ENCODE data around the gene CTNNBL1. TPM values are rescaled to one million over a fixed set of nuclear protein-coding genes. Genes with fewer than 3 reads are reported as not detected.

Gene CTNNBL1
- polyA plus RNA-seq, 1 of the 3 experiments (the other 2 are of a cell fraction) = 29.5 TPM

DNA sequence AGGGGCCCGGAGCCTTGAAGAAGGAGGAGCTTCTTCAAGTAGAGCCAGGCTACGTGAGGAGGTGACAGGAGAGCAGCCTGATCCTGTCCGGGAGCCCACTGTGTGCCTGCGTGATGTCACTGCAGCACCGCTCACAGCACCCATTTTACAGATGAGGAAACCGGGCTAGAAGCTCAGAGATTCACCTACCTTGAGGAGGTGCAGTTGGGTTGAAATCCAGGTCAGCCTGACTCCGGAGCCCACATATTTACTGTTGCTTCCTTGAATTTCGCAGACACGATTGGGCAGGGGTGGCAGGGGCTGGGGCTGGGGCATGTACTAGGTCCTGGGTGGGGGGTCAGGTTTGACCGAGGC lies 221.6 kb downstream of the CTNNBL1 start:
- no peaks in the 10 kb centered on the region for H3K9me3 ChIP-seq
- H3K27me3 ChIP-seq (ENCODE audit: insufficient read depth) = peaks cover 8% of the 10 kb centered on the region; the same call in 1 of the 2 replicates
- H3K79me2 ChIP-seq (ENCODE audit: insufficient read depth) = no peaks in the 10 kb centered on the region
- H3K4me2 ChIP-seq = no peak overlapping the region
- POLR2A ChIA-PET = interaction anchor here (0.7 to 1.3 kb wide), 3 partner anchors 72 to 79 kb away, joined by 3 to 12 read pairs (median 4); no protein-coding TSS in a partner anchor
- 91% methylated on average over 6 of the region's 10 CpGs for WGBS (ENCODE audit: low lambda C conversion rate)
- DNase-seq = no peak
- no peaks in the 10 kb centered on the region for H3K36me3 ChIP-seq (replicated peaks in 1 of 2; ENCODE audit: control insufficient read depth in 1 of 2, insufficient read depth in 2 of 2, low read length in 1 of 2)
- H3K9ac ChIP-seq = no peak overlapping the region
- H3F3A ChIP-seq (replicated peaks; ENCODE audit: insufficient read depth) = no peaks in the 10 kb centered on the region
- H3K27ac ChIP-seq (ENCODE audit: low read depth in 2 of 2, low read length in 1 of 2) = no peak overlapping the region
- peaks cover 14 to 48% of the 10 kb centered on the region in 2 experiments; a peak in 2 of 4 replicates for H3K4me1 ChIP-seq (ENCODE audit: control insufficient read depth in 1 of 2, insufficient read depth in 2 of 2, low read depth in 1 of 2, low read length in 1 of 2)
- TF ChIP-seq JUND (IDR thresholded peaks at IDR 0.05) (no peak), CHD2 (IDR thresholded peaks at IDR 0.05; ENCODE audit: low read length, partially characterized antibody) (no peak)
- no peak overlapping the region for H2AFZ ChIP-seq (ENCODE audit: low read depth)
- CTCF ChIA-PET = interaction anchor here (0.7 to 2.5 kb wide), 9 partner anchors 13 to 351 kb away, joined by 3 to 12 read pairs (median 4); partner anchors contain the start of gene VSTM2L
- no peaks in the 10 kb centered on the region for H4K20me1 ChIP-seq (ENCODE audit: insufficient read depth)
- H3K9me2 ChIP-seq = no peaks in the 10 kb centered on the region
- no peak overlapping the region for H3K4me3 ChIP-seq (ENCODE audit: low read depth in 2 of 2, low read length in 1 of 2)

DNA sequence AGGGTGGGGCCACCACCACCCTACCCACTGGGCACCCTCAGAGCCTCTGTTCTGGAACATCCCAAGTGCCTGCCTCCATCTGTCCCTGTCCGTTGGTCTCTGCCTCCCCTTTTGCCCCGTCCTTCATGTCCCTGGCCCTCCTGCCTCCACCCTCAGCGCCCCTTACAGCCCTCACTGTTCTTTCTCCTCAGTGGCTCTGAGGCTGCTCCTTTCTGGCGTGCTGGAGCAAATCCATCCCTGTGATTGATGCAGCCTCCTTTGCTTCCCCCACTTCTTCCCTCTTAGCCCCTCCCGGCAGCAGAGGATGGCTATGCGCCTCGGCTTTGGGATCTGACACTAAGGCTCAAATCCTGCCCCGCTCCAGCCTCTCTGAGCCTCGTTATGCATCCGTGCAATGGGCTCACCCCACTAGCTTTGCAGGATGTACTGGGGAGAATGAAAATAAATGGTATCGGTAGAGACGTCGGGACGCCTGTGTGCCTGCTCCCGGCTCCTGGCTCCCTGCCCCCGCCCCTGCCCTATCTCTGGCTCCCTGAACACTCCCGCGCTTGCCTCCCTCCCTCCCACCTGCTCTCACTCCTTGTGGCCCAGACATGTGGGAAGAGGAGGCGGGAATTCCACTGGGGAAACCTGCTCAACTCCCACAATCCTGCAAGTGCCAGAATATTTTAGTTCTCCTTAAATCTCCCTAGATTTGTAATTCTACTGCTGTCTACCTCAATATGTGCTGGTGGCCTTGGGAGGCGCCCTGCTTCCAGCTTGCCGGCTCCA lies 222.2 kb downstream of the CTNNBL1 start:
- ChIA-PET POLR2A (no interaction called here), CTCF (interaction anchor here (0.9 to 2.5 kb wide), 5 partner anchors 14 to 352 kb away, joined by 3 to 12 read pairs (median 4); partner anchors contain the start of gene VSTM2L)
- H3K27me3 ChIP-seq (ENCODE audit: insufficient read depth) = peaks cover 8% of the 10 kb centered on the region; the same call in 1 of the 2 replicates
- H3K4me2 ChIP-seq = no peak overlapping the region
- H3K4me1 ChIP-seq (ENCODE audit: control insufficient read depth in 1 of 2, insufficient read depth in 2 of 2, low read depth in 1 of 2, low read length in 1 of 2) = peaks cover 14 to 54% of the 10 kb centered on the region in 2 experiments; a peak in 3 of 4 replicates
- H3K27ac ChIP-seq (ENCODE audit: low read depth in 2 of 2, low read length in 1 of 2) = no peak overlapping the region
- no peaks in the 10 kb centered on the region for H3K79me2 ChIP-seq (ENCODE audit: insufficient read depth)
- H4K20me1 ChIP-seq (ENCODE audit: insufficient read depth) = no peaks in the 10 kb centered on the region
- no peaks in the 10 kb centered on the region for H3K36me3 ChIP-seq (replicated peaks in 1 of 2; ENCODE audit: control insufficient read depth in 1 of 2, insufficient read depth in 2 of 2, low read length in 1 of 2)
- H3K9ac ChIP-seq = no peak overlapping the region
- no peaks in the 10 kb centered on the region for H3K9me2 ChIP-seq
- TF ChIP-seq, protein P1, sequence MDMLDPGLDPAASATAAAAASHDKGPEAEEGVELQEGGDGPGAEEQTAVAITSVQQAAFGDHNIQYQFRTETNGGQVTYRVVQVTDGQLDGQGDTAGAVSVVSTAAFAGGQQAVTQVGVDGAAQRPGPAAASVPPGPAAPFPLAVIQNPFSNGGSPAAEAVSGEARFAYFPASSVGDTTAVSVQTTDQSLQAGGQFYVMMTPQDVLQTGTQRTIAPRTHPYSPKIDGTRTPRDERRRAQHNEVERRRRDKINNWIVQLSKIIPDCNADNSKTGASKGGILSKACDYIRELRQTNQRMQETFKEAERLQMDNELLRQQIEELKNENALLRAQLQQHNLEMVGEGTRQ (IDR thresholded peaks at IDR 0.05; ENCODE audit: borderline replicate concordance, low read depth, low read length) = no peak
- TF ChIP-seq, protein P2, sequence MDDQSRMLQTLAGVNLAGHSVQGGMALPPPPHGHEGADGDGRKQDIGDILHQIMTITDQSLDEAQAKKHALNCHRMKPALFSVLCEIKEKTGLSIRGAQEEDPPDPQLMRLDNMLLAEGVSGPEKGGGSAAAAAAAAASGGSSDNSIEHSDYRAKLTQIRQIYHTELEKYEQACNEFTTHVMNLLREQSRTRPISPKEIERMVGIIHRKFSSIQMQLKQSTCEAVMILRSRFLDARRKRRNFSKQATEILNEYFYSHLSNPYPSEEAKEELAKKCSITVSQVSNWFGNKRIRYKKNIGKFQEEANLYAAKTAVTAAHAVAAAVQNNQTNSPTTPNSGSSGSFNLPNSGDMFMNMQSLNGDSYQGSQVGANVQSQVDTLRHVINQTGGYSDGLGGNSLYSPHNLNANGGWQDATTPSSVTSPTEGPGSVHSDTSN (IDR thresholded peaks at IDR 0.05) = no peak
- TF ChIP-seq CHD2 (IDR thresholded peaks at IDR 0.05; ENCODE audit: low read length, partially characterized antibody) = no peak
- TF ChIP-seq, protein P3, sequence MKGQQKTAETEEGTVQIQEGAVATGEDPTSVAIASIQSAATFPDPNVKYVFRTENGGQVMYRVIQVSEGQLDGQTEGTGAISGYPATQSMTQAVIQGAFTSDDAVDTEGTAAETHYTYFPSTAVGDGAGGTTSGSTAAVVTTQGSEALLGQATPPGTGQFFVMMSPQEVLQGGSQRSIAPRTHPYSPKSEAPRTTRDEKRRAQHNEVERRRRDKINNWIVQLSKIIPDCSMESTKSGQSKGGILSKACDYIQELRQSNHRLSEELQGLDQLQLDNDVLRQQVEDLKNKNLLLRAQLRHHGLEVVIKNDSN (IDR thresholded peaks at IDR 0.05; ENCODE audit: borderline replicate concordance, low read depth) = no peak
- TF ChIP-seq, protein P4, sequence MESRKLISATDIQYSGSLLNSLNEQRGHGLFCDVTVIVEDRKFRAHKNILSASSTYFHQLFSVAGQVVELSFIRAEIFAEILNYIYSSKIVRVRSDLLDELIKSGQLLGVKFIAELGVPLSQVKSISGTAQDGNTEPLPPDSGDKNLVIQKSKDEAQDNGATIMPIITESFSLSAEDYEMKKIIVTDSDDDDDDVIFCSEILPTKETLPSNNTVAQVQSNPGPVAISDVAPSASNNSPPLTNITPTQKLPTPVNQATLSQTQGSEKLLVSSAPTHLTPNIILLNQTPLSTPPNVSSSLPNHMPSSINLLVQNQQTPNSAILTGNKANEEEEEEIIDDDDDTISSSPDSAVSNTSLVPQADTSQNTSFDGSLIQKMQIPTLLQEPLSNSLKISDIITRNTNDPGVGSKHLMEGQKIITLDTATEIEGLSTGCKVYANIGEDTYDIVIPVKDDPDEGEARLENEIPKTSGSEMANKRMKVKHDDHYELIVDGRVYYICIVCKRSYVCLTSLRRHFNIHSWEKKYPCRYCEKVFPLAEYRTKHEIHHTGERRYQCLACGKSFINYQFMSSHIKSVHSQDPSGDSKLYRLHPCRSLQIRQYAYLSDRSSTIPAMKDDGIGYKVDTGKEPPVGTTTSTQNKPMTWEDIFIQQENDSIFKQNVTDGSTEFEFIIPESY (IDR thresholded peaks at IDR 0.05; ENCODE audit: borderline replicate concordance, low read depth) = no peak
- TF ChIP-seq RAD21 (IDR thresholded peaks at IDR 0.05; ENCODE audit: low read length) = no peak
- peak; percentile 67 for DNase-seq
- no peaks in the 10 kb centered on the region for H3K9me3 ChIP-seq
- no peak overlapping the region for H2AFZ ChIP-seq (ENCODE audit: low read depth)
- H3F3A ChIP-seq (replicated peaks; ENCODE audit: insufficient read depth) = no peaks in the 10 kb centered on the region
- no peak overlapping the region for H3K4me3 ChIP-seq (ENCODE audit: low read depth in 2 of 2, low read length in 1 of 2)
- 58% methylated on average over 21 of the region's 21 CpGs for WGBS (ENCODE audit: low lambda C conversion rate)

All from SK-N-SH (cell line).